Eye (tissue), 1 donor: ENCODE results near the gene PRR36.
"Not testable (repeated sequence)": the region's sequence is repeated elsewhere in the genome, so short reads cannot be mapped to it uniquely, and the experiment has no call there.

ENCODE experiments used
- DNase-seq: peaks from one replicate; pipeline ENCODE4 v3.0.0-alpha.2; 2015

Gene PRR36

DNA sequence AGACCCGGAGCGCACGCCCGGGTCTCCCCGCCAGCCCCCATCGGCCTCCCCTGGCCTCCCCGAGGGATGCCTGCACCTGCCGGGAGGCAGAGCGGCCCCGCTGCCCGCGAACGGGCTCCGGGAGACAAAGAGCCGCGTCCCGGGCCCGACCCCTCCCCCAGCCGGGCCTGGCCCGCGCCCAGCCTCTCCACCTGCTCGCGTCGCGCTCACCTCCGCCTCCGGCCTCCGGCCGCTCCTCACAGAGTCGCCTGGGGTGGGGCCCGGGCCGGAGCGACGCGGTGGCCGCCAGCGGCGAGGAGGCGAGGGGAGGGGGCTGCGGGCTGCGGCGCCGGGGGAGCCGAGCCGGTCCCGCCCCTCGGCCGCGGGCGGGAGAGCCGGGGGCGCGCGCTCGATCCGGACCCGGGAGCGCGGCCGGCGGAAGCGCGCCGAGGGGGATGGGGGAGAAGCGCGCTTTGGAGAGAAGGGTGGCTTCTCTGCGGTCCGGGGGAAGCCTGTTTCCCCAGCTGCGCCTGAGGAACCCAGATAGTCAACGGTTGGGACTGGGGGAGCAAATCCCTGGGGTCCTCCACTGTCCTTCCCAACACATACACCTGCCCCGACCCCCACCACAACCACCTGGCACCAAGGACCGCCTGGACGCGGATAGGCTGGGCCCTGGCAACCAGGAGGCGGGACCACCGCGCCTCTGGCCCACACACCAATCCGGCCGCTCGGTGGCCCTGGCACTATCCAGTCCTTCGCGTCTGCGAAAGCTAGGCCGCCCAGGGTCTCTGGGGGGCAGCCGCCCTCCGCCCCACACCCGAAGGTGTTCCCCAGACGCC is at the start of gene PRR36:
Gene PRR36, minus strand, starts transcription at position 315 of the 821 bp plus-strand sequence. CDS start 701 bp downstream, outside the sequence.
- DNase-seq = peak; percentile 93

DNA sequence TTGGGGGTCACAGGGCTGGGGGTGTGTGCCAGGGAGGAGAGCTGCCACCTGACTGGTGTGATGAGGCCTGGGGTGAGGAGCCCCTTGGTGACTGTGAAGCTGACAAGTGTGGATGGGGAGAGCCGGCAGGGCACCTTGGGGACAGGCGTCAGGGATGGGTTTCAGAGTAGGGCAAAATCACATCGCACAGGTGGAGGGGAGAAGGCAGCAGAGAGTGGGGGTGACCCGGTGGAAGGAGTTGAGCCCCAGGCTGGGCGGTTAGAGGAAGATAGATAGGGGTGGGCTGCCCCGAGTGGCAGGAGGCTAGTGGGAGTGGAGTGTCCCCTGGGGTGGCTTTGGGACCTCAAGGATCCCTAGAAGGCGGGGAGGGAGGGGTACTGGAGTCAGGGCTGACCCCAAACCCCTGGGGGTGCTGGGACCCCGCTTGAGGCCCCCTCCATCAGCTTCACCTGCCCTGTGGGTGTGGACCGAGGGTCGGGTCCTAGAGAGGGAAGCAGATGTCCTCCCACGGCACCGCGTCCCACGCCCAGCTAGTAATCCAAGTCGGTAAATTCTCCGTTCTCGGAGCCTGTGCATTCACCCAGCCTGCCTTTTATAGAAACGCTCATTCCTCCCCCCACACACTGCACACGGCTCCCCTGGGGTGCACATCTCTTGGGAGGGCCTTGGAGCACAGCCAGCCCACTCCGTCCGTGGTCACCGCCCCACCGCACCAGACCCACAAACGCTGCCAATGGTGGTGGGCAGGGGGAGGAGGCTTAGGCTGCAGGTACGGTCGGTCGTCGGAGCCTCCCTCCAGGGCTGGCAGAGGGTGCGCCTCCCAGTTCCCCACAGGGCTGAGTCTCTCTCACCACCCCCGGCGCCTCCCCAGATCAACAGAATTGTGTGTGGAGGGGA is 49.4 kb upstream of the PRR36 start:
- DNase-seq = no peak

DNA sequence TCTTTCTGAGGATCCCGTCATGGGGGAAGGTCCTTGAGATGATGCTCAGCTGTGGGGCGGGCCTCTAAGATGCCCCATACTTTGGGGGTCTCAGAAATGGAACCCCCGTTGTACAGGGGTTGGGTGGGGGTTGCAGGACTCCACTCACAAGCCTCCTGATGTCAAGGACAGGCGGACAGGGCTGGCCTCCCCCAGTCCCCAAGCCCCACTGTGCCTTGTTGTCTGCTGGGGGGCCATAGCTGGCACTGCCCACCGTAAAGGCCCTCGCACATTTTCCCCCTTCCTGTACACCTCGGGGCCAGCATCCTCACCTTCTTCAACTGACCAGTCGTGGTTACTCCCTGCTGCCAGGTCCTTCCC is 48.6 kb upstream of the PRR36 start:
- DNase-seq = no peak

DNA sequence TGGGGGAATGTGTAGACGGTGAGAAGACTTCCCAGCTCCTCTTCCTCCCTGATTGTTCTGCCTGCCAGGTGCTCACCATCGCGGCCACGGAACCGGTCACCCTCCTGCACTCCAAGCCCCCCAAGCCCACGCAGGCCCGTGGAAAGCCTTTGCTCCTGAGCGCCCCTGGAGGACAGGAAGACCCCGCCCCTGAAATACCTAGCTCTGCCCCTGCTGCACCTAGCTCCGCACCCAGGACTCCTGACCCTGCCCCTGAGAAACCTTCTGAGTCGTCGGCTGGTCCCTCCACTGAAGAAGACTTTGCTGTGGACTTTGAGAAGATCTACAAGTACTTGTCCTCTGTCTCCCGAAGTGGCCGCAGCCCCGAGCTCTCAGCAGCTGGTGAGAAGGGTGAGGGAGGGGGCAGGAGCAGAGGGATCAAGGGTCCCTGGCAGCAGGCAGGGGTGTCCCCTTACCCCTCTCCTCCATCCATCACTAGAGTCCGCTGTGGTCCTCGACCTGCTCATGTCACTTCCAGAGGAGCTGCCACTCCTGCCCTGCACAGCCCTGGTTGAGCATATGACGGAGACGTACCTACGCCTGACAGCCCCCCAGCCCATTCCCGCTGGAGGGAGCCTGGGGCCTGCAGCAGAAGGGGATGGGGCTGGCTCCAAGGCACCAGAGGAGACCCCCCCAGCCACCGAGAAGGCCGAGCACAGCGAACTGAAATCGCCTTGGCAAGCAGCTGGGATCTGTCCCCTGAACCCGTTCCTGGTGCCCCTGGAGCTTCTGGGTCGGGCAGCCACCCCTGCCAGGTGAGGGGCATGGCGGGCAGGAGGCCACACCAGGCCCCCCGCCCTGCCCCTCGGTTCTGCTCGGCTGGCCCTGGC is 48.0 kb upstream of the PRR36 start:
- no peak for DNase-seq

GRCh38 chr19:7921302-7921966 is 47.2 kb upstream of the PRR36 start:
- DNase-seq = no peak

DNA sequence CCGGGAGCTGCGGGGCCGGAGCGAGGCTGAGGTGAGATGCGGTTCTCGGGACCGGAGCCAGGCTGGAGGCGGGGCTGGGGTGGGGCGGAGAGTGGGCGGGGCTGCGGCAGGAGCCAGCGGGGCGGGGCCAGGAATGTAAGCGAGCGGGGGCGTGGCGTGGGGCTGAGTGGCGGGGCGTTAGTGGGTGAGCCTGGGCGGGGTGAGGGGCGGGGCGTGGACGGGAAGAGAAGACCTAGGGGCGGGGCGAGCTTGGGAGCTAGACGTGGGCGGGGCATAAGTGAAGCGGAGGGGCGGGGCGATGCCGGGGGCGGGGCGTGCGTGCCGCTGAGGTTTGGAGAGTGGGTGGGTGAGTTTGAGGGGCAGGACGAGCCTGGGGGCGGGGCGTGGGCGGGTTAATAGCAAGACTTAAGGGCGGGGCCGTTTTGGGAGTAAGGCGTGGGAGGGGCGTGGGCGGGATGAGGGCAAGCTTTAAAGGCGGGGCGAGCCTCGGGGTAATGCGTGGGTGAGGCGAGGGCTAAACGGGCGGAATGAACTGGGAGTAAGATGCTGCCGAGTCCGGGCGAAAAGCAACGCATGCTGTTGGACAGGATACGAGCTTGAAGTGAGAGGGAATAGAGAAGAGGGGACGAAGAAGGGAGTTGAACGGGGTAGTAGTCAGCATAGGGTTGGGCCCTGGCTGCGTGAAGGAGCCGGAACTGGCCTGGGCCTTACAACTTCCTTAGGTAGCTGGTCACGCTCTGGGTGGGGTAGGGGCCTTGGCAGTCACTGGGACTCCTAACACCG is 46.5 kb upstream of the PRR36 start:
- peak; percentile 98 for DNase-seq

- peak; percentile 96 for DNase-seq
Measured at GRCh38 chr19:7919610-7920518, 45.7 kb upstream of the PRR36 start, which contains the start of gene SNAPC2. Gene SNAPC2, plus strand, starts transcription at chr19:7920338. Its CDS starts 29 bp downstream, at chr19:7920367.

DNA sequence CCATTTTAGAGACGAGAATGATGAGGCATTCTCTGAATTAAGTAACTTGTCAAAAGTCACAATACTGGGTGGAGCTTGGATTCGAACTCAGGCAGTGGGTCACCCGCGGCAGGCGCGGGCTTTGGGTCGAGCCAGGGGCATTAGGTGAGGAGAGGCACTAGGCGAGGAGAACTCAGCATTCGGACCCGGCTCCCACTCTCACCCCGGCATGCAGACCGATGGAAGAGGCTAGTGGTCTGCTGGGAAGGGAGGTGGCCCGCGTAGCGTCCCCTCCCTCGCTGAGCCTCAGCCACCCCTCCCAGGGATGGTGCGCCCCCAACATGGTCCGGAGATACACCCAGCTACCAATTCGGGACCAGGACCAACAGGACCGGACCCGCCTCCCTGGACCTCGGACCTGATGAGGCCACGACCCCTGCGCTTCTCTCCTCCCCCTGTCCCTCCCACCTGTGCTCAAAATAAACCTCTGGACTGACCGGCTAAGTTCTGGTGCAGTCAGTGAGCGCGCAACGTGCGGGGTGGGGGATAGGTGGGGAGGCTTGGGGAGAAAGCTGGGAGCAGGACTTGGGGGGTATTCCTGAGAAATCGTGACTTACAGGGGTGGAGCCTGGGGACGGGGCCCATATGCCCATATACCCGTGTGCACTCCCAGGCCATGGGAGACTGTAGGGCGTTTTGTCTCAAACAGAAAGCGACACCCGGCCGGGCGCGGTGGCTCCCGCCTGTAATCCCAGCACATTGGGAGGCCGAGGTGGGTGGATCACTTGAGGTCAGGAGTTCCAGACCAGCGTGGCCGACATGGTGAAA is 44.6 kb upstream of the PRR36 start:
- DNase-seq = peak; percentile 20

GRCh38 chr19:7918062-7918614 is 43.9 kb upstream of the PRR36 start:
- not testable (repeated sequence) for DNase-seq

GRCh38 chr19:7917267-7918061 is 43.3 kb upstream of the PRR36 start:
- DNase-seq = peak; percentile 81

- DNase-seq = peak; percentile 54
Measured at GRCh38 chr19:7916955-7917266, 42.7 kb upstream of the PRR36 start.

- peak; percentile 56 for DNase-seq
Measured at GRCh38 chr19:7916103-7916954, 42.1 kb upstream of the PRR36 start.

DNA sequence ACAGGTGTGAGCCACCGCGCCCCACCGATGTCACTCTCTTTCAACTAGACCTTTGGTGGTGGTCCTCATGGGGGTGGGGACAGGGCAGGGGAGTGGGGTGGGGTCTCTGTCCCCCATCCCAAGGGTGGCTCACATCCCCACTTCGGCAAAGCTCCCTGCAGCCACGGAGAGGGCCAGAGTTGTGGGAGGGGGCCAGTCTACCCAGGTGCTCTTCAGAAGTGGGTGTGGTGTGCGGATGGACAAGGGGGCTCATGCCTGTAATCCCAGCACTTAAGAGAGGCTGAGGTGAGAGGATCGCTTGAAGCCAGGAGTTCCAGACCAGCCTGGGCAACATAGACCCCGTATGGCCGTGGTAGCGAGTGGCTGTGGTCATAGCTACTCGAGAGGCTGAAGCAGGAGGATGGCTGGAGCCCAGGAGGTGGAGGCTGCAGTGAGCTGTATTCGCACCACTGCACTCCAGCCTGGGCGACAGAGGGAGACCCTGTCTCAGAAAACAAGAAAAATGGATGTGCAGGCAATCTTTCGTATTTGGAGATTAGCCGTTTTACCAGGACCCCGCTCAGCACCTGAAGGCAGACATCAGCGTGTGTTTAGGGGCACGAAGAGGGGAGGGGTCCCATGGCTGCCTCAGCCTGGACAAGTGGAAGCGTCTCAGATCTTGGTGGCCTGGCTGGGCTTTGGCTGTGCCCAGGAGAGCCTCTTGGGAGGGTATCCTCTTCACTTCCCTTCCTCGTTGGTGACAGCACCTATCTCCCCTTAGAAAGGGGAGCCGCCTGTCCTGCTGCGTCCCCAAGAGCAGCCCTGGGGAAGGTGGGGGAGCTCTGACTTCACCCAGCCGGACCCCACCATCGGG is 41.3 kb upstream of the PRR36 start:
- peak; percentile 47 for DNase-seq

- DNase-seq = no peak
Measured at GRCh38 chr19:7914598-7915045, 40.4 kb upstream of the PRR36 start, which contains the start of gene TGFBR3L. Gene TGFBR3L, plus strand, starts transcription at chr19:7914830.

DNA sequence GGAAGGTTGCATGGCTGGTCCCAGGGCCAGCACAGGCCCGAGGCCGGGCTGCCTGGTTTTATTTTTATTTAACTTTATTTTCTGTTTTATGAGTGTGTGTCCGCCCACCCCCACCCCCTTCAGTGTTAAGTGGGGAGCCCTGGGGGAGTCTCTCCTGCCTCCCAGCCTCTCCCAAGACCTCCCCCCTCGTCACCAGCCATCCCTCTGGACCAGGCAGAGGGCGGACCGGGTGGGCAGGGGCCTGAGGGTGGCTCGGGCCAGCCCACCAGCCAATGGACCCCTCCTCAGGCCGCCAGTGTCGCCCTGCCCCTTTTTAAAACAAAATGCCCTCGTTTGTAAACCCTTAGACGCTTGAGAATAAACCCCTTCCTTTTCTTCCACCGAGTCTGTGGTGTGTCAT is 39.9 kb upstream of the PRR36 start:
- DNase-seq = no peak

DNA sequence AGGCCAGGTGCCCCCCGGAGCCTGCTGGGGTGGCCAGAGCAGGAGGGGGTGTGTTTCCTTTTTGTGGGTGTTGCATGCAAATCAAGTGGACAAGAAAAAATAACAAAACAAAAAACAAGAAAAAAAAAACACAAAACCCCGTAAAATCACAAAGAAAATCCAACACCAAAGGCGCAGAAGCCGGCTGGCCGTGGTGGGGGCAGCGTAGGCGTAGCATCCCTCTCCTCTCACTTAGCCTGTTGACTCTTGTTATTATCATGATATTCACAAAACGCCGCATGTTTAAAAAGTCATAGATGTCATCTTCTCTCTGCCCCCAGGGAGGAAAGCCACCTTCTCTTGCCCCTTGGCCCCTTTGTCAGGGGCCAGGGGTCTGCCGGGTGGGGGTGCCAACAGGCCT is 39.5 kb upstream of the PRR36 start:
- no peak for DNase-seq
